NCI-H187 treated with DMSO at 0.1 percent for 48 hours (cell line): ENCODE data around the gene HTR1D.
"Not testable (repeated sequence)": the region's sequence is repeated elsewhere in the genome, so short reads cannot be mapped to it uniquely, and the experiment has no call there.

ENCODE experiments used
- DNase-seq: peaks from one replicate; lab custom pipeline; 2025; lab: John Stamatoyannopoulos, UW

HTR1D gene

GRCh38 chr1:23217421-23218115 is at the start of gene HTR1D:
Gene HTR1D (minus strand): TSS chr1:23217502. CDS start chr1:23194219, 23,283 bp downstream.
- DNase-seq, result no peak

GRCh38 chr1:23263380-23263887 is 46.1 kb upstream of the HTR1D start:
- DNase-seq, result no peak

GRCh38 chr1:23258082-23258481 is 40.8 kb upstream of the HTR1D start:
- not testable (repeated sequence) for DNase-seq

- not testable (repeated sequence) for DNase-seq
These were observed 40.1 kb upstream of the HTR1D start for GRCh38 chr1:23257371-23257770.

- DNase-seq, result no peak
These were observed 37.3 kb upstream of the HTR1D start for GRCh38 chr1:23254584-23254983.

- DNase-seq, result no peak
These were observed 34.5 kb upstream of the HTR1D start for GRCh38 chr1:23251812-23252211.

GRCh38 chr1:23249787-23250454 is 32.6 kb upstream of the HTR1D start:
- no peak for DNase-seq

- no peak for DNase-seq
These were observed 30.0 kb upstream of the HTR1D start for GRCh38 chr1:23247276-23247675.

- no peak for DNase-seq
These were observed 29.0 kb upstream of the HTR1D start for GRCh38 chr1:23246274-23246673.

- DNase-seq, result no peak
These were observed 27.0 kb upstream of the HTR1D start for GRCh38 chr1:23244256-23244761.

- DNase-seq, result no peak
These were observed 25.1 kb upstream of the HTR1D start for GRCh38 chr1:23242414-23242813.

- no peak for DNase-seq
These were observed 22.5 kb upstream of the HTR1D start for GRCh38 chr1:23239638-23240295.

- no peak for DNase-seq
These were observed 21.3 kb upstream of the HTR1D start for GRCh38 chr1:23238565-23238964.

- no peak for DNase-seq
These were observed 20.2 kb upstream of the HTR1D start for GRCh38 chr1:23237508-23237907.

- DNase-seq, result no peak
These were observed 10.5 kb upstream of the HTR1D start for GRCh38 chr1:23227806-23228205.

GRCh38 chr1:23224739-23225648 is 7.7 kb upstream of the HTR1D start:
- DNase-seq, result no peak

- DNase-seq, result not testable (repeated sequence)
These were observed 6.7 kb upstream of the HTR1D start for GRCh38 chr1:23223963-23224362.

- DNase-seq, result not testable (repeated sequence)
These were observed 6.2 kb upstream of the HTR1D start for GRCh38 chr1:23223490-23223951.

- no peak for DNase-seq
These were observed 5.4 kb upstream of the HTR1D start for GRCh38 chr1:23222742-23223141.

GRCh38 chr1:23222331-23222730 is 5.0 kb upstream of the HTR1D start:
- DNase-seq, result no peak

GRCh38 chr1:23221107-23221506 is 3.8 kb upstream of the HTR1D start:
- no peak for DNase-seq
